ENCODE data around the gene KAT7. TPM values are rescaled to one million over a fixed set of nuclear protein-coding genes. Genes with fewer than 3 reads are reported as not detected.
"Not testable (repeated sequence)": the region's sequence is repeated elsewhere in the genome, so short reads cannot be mapped to it uniquely, and the experiment has no call there.

Gene KAT7
- total RNA-seq, 1 donor from 2014 or later, result 49.0 TPM

DNA sequence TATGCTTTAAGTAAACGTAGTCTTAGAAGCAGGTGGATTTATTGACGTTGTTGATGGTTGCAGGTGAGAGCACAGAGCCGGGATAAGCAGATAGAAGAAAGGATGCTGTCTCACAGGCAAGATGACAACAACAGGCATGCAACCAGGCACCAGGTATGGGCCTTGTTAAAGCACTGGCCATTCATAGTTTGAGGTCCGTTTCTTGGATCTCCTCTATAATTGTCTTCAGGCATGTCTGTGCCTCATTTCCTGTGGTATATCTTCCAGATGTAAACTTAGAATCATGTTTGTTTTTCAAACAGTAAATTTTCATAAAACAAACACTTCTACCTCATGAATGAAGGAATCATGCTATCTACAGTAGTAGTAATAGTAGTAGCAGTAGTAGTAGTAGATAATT, 20.6 kb downstream of the KAT7 start:
- DNase-seq, result no peak

DNA sequence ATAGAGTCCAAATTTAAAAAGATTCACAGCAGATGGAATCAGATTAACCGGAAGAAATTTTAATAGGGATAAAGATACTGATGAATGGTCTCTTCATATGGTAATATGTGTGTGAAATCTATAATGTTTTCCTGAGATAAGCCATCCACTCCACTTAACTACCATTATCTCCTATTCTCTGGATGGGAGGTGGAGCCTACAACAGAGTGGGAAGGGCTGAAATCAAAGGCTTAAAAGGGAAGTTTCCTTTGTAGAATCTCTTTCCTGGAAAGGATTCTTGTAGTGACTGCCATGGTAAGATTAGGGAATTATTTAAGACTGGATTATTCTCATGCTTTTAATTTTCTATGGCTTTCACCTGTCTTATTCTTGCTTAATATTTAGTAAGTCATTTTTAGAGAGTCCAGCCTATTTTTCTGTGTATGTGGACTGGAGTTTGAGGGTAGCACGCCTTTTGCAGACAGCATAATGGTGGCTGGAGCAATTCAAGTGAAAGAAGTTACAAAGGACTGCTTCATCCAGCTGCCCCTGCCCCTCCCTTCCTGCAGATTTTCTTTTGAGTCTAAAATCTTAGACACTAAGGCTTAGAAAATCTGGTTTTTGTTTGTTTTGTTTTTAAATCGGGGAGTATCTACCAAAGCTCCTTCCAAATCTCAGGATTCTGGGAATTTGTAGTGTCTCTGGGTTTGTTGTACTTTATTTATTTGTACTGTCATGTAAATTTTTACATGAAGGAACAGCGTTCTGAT, 26.5 kb downstream of the KAT7 start:
- DNase-seq, result no peak

DNA sequence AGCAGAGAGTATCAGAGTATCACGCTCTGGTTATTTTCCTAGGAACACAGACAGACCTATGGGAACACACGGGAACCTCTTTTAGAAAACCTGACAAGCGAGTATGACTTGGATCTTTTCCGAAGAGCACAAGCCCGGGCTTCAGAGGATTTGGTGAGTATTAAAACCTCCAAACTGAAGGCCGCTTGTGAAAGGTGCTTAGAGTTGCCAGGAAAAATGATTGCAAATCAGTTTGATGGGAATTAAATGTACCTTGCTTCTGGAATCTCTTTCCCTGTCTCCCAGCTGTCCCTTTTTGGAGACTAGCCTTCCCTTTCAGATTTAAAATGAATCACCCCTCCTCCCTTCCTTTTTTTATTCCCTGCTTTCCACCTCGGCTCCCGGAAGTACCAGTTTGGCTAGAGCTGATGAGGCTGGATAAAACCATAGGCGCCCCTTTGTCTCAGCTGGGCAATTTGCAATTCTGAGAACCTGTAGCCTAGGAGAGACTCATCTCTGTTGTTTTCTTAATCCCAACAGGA, 27.3 kb downstream of the KAT7 start:
- no peak for DNase-seq

DNA sequence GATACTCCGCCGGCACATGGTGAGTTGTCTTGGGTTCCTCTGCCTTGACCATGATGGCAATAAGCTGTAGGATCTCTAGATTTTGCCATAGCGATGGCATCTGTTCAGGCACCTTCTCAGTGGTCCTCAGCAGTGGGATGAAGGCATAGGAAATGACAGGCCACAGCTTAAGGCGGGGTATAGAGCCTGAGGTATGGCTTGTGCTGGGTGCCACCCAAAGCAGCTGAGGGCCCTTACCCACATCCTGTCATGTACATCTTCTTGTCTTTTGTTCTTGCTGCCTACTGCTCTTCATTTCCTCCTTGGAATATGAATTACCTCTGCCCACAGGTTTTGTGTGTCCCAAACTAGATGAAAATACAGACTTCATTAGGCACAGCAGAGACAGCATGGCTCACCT, 29.5 kb downstream of the KAT7 start:
- DNase-seq, result no peak

DNA sequence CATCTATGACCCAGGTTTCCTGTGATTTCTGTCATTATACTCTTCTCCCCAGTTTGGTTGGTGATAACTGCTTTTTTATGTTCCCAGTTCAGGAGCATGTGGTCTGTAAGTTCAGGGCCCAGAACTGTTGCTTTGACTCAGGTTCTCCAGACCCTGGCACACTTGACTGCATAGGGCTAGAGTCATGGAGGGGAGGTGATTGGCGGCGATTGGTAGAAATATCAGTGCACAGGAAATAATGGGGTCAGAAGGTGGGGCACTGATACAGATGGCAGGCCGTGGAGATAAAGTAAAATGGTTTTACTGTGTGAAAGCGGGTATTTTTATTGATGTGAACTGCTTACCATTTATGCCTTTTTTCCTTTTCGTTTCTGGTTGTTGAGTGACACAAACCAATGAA, 30.7 kb downstream of the KAT7 start:
- no peak for DNase-seq

DNA sequence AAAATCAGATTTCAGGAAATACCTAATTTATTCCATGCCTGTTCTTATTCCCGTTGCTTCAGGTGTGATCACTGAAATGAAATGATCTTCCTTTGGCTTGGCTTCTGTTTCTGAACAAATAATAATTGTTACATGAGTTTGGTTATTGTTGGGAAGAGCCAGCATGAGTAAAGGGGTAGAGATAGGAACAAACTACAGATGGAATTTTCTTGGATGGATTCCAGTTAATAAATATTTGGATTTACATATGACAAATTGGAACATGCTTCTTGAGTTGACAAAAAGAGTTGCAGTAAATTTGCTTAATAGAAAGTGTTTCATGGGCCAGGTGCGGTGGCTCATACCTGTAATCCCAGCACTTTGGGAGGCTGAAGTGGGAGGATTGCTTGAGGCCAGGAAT, 31.2 kb downstream of the KAT7 start:
- no peak for DNase-seq

DNA sequence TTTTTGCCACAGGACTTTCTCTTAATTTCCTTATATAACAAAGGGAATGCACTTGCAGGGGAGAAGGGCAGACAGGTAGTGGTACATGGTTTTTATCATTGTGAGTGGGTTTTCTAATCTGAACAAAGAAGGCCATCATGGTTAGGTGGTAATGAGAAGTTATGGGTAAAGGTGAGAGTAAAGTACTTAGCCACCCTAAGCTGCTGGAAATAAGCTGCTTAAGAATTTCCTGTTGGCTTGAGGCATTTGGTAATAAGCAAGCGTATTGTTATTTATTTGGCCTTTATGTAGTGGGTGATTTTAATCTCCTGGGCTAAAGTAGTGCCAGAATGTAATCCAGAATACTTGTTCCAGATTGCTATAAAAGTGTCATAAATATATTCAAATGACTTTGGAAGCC, 32.3 kb downstream of the KAT7 start:
- no peak for DNase-seq

DNA sequence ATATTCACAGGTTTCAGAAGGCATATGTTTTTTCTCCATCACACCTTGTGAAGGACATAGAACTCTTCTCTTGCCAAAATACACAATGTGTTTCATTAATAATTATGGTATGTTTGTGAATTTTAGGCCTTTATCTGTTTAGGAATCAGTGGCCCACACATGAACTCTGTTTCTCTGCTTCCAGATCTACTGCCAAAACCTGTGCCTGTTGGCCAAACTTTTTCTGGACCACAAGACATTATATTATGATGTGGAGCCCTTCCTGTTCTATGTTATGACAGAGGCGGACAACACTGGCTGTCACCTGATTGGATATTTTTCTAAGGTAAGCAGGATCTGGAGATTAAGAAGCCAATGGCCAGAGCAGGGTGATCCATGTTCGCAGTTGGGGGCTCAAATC, 33.0 kb downstream of the KAT7 start:
- no peak for DNase-seq

DNA sequence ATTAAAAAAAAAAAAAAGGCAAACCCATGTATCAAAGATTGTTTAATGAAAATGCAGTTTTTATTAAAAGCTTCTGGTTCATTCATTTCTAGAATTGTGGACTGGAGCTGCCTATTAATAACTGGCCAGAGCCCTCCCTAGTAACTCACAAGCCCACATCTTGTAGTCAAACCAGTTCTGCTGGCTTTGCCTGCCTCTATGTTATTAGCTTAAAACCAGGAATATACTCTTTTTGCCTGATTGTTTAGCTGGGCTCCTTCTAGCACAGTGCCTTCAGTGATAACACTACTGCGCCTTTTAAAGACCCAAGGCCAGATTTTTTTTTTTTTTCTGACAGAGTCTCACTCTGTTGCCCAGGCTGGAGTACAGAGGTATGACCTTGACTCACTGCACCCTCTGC, 33.4 kb downstream of the KAT7 start:
- no peak for DNase-seq

DNA sequence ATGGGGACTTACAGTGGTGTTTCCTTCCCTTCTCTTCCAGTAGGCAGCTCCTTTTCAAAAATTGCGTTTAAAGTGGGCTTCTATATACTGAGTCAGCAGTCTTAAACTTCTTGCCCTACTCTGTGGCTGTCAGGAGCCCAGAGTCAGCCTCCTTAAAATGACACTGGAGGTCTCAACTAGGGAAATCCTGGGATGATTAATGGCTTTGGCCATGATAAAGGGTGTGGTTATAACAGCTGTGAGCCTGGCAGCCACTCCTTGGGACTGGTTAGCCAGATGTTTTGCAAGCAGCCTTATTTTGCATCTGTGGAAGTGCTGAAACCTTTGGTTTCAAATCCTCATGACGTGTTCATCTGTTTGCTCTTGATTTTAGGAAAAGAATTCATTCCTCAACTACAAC, 34.3 kb downstream of the KAT7 start:
- DNase-seq, result no peak

DNA sequence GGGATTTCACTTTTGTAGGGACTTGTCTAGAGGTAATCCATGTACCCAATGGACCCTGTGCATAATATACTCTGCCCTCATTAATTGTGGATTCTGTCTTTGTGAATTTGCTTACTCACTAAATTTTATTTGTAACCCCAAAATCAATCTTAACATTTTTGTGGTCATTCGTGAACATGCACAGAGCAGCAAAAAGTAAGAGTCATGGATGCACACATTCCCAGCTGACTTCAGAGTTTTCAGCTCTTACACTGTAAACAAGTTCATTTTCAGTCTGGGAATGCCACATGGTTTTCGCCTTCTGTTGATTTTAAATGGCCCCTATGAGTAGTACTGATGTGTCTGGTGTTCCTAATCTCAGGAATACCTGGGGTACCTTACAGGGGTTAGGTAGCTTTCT, 35.1 kb downstream of the KAT7 start:
- no peak for DNase-seq

DNA sequence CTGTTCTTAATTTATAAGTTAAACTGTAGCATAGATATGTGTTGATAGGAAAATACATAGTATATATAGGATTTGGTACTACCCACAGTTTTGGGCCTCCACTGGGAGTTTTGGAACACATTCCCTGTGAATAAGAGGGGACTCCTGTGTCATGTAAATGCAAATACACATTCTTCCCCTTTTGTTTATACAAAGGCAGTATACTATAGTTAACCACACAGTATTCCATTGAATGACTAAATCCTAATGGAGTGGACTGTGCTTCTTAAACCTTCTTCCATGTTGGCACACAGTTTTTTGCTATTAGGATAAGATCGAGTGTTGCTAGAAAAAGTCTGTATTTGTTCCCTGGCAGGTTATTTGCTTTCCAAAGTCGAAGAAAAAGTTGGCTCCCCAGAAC, 37.2 kb downstream of the KAT7 start:
- no peak for DNase-seq

DNA sequence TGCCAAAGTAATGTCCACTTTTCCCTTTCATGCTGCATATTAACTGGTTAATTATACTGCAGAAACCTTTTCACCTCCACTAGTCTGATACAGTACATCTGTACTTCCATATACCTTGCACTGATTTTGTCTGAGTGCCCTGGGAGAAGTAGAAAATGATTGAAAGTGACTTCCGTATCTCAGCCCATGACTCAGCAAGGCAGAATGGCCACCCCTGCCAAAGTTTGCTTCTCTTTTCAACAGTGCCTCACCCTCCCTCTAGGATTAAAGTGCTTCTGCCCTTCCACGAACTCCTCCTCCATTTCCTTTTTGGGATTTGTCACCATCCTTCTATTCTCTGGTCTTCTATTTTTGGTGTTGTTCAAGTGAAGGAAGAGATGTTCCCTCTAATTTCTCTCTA, 39.8 kb downstream of the KAT7 start:
- not testable (repeated sequence) for DNase-seq

DNA sequence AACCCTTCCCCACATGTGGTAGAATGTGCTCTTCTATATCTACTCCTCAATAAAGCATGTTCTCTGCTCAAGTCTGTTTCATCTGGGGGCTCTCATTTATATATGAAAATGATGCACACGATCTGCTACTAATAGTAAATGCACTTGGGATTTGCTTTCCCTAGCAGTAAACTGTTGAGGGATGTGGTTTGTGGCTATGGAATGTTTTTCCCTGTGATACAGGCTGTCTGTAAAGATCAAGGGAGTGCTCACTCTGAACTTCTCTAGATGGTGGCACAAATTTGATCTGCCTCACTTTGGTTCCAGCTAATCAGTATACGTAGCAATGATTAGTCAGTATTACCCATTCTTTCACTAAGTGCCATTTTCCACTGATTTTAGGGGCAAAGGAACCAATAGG, 40.5 kb downstream of the KAT7 start:
- DNase-seq, result no peak

DNA sequence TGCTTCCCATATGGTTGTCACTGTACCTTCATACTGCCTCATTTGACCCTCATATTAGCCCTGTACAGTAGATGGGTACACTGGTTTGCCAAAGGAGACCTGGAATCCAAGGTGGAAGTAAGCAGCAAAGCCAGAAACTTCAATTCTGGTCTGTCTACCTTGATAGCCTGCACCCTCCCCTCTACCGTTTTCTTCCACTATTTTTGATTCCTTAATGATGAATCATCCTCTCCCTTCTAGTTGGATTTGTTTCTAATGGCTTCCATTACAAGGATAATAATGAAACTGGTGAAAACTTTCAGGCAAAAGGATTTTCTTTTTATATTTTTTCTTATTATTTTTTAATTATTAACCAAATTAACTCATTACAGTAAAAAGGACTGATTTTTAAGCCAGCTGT, 42.1 kb downstream of the KAT7 start:
- DNase-seq, result no peak

DNA sequence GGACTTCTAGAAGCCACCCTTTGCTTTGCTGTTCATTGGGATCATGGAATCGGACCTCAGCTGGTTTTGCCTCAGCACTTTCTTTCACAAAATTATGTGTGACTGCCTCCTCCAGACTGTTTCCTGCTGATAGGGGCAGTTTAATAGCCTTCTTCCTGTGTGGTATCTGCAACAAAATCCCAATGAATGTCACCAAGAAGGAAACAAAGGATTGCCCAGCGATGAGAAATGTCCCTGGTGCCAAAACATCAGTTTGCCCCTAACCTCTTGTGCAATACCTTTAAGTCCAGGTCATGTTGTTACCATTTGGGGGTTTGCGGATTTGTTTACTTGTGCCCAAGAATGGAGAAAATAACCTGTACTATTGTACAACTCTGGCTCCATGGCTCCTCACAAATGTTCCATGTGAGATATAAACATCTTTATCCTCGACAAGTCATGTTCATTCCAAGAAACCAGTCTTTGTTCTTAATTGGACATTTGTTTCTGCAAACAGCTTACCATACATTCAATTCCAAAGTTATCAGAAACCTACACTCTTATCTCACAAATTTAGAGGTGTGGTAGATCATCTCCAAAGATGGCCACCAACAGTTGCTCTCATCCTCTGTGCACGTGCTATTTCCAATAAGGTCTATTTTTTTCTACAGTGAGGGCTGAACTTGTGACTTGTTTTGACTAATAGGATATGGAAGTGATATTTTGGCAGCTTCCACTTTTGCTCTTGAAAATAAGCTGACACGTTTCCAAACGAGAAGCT, 44.5 kb downstream of the KAT7 start:
- no peak for DNase-seq

DNA sequence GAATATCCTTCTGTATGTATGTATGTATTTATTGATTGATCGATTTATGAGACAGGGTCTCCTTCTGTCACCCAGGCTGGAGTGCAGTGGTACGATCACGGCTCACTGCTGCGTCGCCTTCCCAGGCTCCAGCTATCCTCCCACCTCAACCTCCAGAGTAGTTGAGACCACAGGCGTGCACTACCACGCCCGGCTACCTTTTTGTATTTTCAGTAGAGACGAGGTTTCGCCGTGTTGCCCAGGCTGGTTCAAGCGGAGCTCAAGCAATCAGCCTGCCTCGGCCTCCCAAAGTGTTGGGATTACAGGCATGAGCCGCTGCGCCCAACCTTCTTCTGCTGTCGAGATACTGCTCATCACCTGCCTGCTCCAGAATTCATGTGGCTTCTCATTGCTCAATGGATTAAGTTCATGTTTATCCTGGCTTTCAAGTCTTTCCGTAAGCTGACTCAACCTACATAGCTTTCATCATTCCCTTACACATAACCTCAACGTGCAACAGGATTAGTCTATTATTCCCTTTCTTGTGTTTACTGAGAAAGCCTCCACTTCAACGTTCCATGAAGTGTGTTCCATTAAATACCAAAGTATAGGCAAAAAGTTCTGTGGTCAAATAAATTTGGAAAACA, 45.8 kb downstream of the KAT7 start:
- no peak for DNase-seq

DNA sequence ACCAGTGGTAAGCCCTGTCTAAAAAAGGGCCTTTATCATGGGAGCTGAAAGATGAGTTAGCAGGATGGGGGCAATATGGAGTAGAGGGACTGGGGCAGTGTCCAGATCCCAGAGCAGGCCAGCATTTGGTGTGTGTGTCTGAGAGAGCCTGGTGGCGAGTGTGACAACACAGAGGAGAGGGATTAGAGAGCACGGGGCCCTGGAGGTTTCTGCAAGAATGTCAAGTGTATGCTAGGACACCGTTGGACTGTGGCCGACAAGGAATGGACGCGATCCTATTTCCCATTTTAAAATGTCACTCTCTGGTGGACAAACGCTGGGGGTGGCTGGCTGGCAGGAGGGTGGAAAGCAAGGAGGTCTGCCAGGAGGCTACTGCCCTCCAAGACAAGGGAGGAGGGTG, 47.0 kb downstream of the KAT7 start:
- no peak for DNase-seq

DNA sequence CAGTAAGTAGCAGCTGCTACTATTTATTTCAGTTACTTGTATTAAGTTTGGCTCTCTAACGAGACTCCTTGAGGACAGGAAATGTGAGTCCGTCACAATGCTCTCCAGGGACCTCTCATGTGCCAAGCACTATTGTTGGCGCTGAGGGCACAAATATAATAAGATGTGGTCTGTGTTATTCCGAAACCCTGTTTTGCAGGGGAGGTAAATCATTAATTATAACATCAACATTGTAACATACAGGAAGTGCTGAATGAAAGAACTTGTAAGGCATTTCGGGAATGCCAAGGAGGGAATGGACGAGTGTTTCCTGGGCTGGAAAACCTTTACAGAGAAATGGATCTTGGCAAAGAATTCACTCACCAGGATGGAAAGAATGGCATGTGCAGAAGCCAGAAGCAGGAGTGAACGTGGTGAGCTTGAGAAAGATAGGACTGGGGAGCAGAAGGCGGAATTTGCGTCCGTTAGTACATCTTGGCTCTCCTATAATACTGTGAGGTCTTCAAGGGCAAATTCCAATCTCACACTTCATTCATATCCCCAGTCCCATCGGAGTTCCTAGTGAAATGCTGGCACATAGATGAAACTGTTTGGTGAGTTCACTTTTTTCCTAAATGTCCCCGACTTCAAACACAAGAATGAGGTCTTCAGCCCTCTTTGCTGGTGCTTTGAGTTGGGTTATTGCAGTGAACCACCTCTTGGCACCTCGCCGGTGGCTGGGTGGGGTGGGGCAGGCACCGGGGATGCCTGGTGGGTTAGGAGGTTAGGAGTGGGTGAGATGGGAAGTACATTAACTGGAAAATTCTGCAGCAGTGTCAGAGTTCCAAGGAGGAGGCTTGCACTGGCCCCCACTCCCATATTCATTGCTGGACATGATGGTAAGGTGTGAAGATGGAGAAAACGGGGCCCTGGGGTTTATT, 47.9 kb downstream of the KAT7 start:
- DNase-seq, result no peak

DNA sequence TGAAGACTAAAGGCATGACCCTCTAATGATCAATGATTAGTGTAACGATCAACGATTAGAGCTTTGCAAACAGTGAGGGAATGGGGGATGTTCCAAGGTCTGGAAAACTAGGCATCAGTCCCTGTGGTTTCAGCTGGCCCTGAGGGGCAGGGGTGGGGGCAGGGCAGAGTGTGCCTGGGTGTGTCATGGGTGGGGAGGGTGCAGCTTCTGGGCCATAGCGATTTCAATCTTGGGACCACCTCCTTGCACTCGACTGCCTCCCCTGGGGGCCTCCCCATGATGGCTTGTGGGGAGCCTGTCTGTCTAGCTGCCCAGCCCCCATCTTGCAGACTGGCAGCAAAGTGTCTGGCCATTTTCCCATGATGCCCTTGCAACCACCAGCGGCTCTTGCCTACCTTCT, 51.0 kb downstream of the KAT7 start:
- DNase-seq, result no peak

DNA sequence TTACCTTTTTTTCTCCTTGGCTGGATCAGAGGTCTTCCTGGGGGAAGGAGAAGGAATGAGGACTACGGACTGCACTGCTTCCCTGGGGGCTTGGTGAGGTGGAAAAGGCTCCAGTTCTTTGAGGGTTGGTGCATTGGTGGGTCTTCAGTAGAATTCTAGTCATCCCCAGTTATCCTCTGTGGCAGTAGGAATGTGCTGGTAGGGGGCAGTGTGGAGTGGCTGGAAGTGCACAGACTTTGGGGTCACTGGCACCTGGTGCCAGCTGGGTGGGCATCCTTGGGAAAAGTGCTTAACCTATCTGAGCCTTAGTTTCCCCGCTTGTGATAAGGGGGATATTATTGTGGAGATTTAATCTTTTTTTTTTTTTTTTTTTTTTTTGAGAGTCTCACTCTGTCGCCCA, 53.1 kb downstream of the KAT7 start:
- DNase-seq, result no peak

DNA sequence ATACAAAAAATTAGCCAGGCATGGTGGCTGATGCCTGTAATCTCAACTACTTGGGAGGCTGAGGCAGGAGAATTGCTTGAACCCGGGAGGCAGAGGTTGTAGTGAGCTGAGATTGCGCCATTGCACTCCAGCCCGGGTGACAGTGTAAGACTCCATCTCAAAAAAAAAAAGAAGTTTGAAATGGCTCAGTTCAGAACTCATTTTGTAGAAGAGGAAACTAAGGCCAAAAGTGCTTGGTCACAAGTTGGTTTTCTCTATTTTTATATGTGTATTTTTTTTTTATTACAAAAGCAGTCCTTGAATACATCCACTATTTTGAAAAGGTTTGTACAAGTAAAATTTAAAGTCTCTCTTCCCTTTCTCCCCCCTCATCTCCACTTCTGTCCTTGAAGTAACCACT, 53.9 kb downstream of the KAT7 start:
- DNase-seq, result no peak

Data from occipital lobe (tissue), 2 donors.